ENCODE results near the gene COX4I2.

COX4I2 gene

GRCh38 chr20:31677553-31678260 lies 40.0 kb downstream of the COX4I2 start:
- no peak for DNase-seq (ENCODE audit: low spot score)

- DNase-seq (ENCODE audit: low spot score), result no peak
Measured at GRCh38 chr20:31678389-31679356, 41.0 kb downstream of the COX4I2 start.

GRCh38 chr20:31679357-31680285 lies 41.9 kb downstream of the COX4I2 start:
- no peak for DNase-seq (ENCODE audit: low spot score)

- DNase-seq (ENCODE audit: low spot score), result no peak
Measured at GRCh38 chr20:31680286-31681127, 42.8 kb downstream of the COX4I2 start.

- no peak for DNase-seq (ENCODE audit: low spot score)
Measured at GRCh38 chr20:31681128-31681727, 43.5 kb downstream of the COX4I2 start.

GRCh38 chr20:31681769-31682168 lies 44.1 kb downstream of the COX4I2 start:
- no peak for DNase-seq (ENCODE audit: low spot score)

- no peak for DNase-seq (ENCODE audit: low spot score)
Measured at GRCh38 chr20:31682352-31682751, 44.6 kb downstream of the COX4I2 start.

- no peak for DNase-seq (ENCODE audit: low spot score)
Measured at GRCh38 chr20:31682927-31683326, 45.2 kb downstream of the COX4I2 start.

- no peak for DNase-seq (ENCODE audit: low spot score)
Measured at GRCh38 chr20:31684153-31685015, 46.7 kb downstream of the COX4I2 start.

GRCh38 chr20:31685853-31686643 lies 48.3 kb downstream of the COX4I2 start:
- DNase-seq (ENCODE audit: low spot score), result no peak

- DNase-seq (ENCODE audit: low spot score), result no peak
Measured at GRCh38 chr20:31687777-31688176, 50.1 kb downstream of the COX4I2 start.

GRCh38 chr20:31689141-31689540 lies 51.4 kb downstream of the COX4I2 start:
- no peak for DNase-seq (ENCODE audit: low spot score)

GRCh38 chr20:31690124-31690666 lies 52.5 kb downstream of the COX4I2 start:
- DNase-seq (ENCODE audit: low spot score), result no peak

- DNase-seq (ENCODE audit: low spot score), result no peak
Measured at GRCh38 chr20:31691646-31692275, 54.0 kb downstream of the COX4I2 start.

- DNase-seq (ENCODE audit: low spot score), result no peak
Measured at GRCh38 chr20:31693402-31693801, 55.7 kb downstream of the COX4I2 start.

GRCh38 chr20:31693987-31694661 lies 56.4 kb downstream of the COX4I2 start:
- DNase-seq (ENCODE audit: low spot score), result no peak

Data from hepatic stellate cell (primary cell).